ENCODE results near the gene RIMKLA.

- TF ChIP-seq CTCF (conservative IDR thresholded peaks at IDR 0.05; ENCODE audit: low read length), result no peak
- no peak for TF ChIP-seq EZH2phosphoT487 (IDR thresholded peaks at IDR 0.05; ENCODE audit: borderline replicate concordance, low read depth, low read length)
These were observed 21.1 kb upstream of the RIMKLA start for GRCh38 chr1:42359466-42359865.
